ENCODE results near the gene TECTA.
"Not testable (repeated sequence)": the region's sequence is repeated elsewhere in the genome, so short reads cannot be mapped to it uniquely, and the experiment has no call there.

Gene TECTA

GRCh38 chr11:121091492-121092152 is 9.4 kb upstream of the TECTA start:
- no peak overlapping the region for H3K4me3 ChIP-seq (ENCODE audit: low read depth, low read length)

GRCh38 chr11:121095561-121095960 is 5.5 kb upstream of the TECTA start:
- no peak overlapping the region for H3K4me3 ChIP-seq (ENCODE audit: low read depth, low read length)

GRCh38 chr11:121099364-121099763 is 1.7 kb upstream of the TECTA start:
- no peak overlapping the region for H3K4me3 ChIP-seq (ENCODE audit: low read depth, low read length)

- no peak overlapping the region for H3K4me3 ChIP-seq (ENCODE audit: low read depth, low read length)
Observed at GRCh38 chr11:121099885-121100284, 1.2 kb upstream of the TECTA start.

- H3K4me3 ChIP-seq (ENCODE audit: low read depth, low read length), result no peak overlapping the region
Observed at GRCh38 chr11:121104312-121104762, 3.3 kb downstream of the TECTA start.

- H3K4me3 ChIP-seq (ENCODE audit: low read depth, low read length), result no peak overlapping the region
Observed at GRCh38 chr11:121105063-121105480, 4.0 kb downstream of the TECTA start.

- H3K4me3 ChIP-seq (ENCODE audit: low read depth, low read length), result no peak overlapping the region
Observed at GRCh38 chr11:121105481-121106195, 4.6 kb downstream of the TECTA start.

- no peak overlapping the region for H3K4me3 ChIP-seq (ENCODE audit: low read depth, low read length)
Observed at GRCh38 chr11:121106812-121107211, 5.8 kb downstream of the TECTA start.

- H3K4me3 ChIP-seq (ENCODE audit: low read depth, low read length), result no peak overlapping the region
Observed at GRCh38 chr11:121108413-121108812, 7.4 kb downstream of the TECTA start.

- no peak overlapping the region for H3K4me3 ChIP-seq (ENCODE audit: low read depth, low read length)
Observed at GRCh38 chr11:121109471-121109870, 8.4 kb downstream of the TECTA start.

GRCh38 chr11:121109916-121110586 is 9.0 kb downstream of the TECTA start:
- H3K4me3 ChIP-seq (ENCODE audit: low read depth, low read length), result no peak overlapping the region

- no peak overlapping the region for H3K4me3 ChIP-seq (ENCODE audit: low read depth, low read length)
Observed at GRCh38 chr11:121110871-121111724, 10.1 kb downstream of the TECTA start.

GRCh38 chr11:121112498-121113455 is 11.7 kb downstream of the TECTA start:
- H3K4me3 ChIP-seq (ENCODE audit: low read depth, low read length), result no peak overlapping the region

- no peak overlapping the region for H3K4me3 ChIP-seq (ENCODE audit: low read depth, low read length)
Observed at GRCh38 chr11:121113611-121114010, 12.6 kb downstream of the TECTA start.

GRCh38 chr11:121115024-121115423 is 14.0 kb downstream of the TECTA start:
- not testable (repeated sequence) for H3K4me3 ChIP-seq (ENCODE audit: low read depth, low read length)

- no peak overlapping the region for H3K4me3 ChIP-seq (ENCODE audit: low read depth, low read length)
Observed at GRCh38 chr11:121117788-121118187, 16.7 kb downstream of the TECTA start.

GRCh38 chr11:121119440-121119839 is 18.4 kb downstream of the TECTA start:
- no peak overlapping the region for H3K4me3 ChIP-seq (ENCODE audit: low read depth, low read length)

- no peak overlapping the region for H3K4me3 ChIP-seq (ENCODE audit: low read depth, low read length)
Observed at GRCh38 chr11:121122328-121122727, 21.3 kb downstream of the TECTA start.

- no peak overlapping the region for H3K4me3 ChIP-seq (ENCODE audit: low read depth, low read length)
Observed at GRCh38 chr11:121123496-121124069, 22.5 kb downstream of the TECTA start.

GRCh38 chr11:121127809-121128208 is 26.8 kb downstream of the TECTA start:
- H3K4me3 ChIP-seq (ENCODE audit: low read depth, low read length), result no peak overlapping the region
